NCI-H510A treated with DMSO at 0.1 percent for 48 hours (cell line): ENCODE data around the gene ANKRD33.

Experiments used
- DNase-seq: peaks from one replicate; lab custom pipeline; 2025; lab: John Stamatoyannopoulos, UW

Gene ANKRD33

GRCh38 chr12:51887476-51888315, at the start of gene ANKRD33:
TSS of gene ANKRD33 (plus strand) at chr12:51888103. CDS start at chr12:51888187, 84 bp downstream.
- no peak for DNase-seq

GRCh38 chr12:51838762-51839161, 49.1 kb upstream of the ANKRD33 start:
- no peak for DNase-seq

GRCh38 chr12:51839310-51839947, 48.5 kb upstream of the ANKRD33 start:
- DNase-seq: no peak

GRCh38 chr12:51840966-51841365, 46.9 kb upstream of the ANKRD33 start:
- no peak for DNase-seq

GRCh38 chr12:51841727-51842126, 46.2 kb upstream of the ANKRD33 start:
- DNase-seq: no peak

- no peak for DNase-seq
These were observed 43.0 kb upstream of the ANKRD33 start for GRCh38 chr12:51844854-51845253.

- no peak for DNase-seq
These were observed 42.4 kb upstream of the ANKRD33 start for GRCh38 chr12:51845482-51845881.

- no peak for DNase-seq
These were observed 41.6 kb upstream of the ANKRD33 start for GRCh38 chr12:51846271-51846691.

GRCh38 chr12:51846911-51847642, 40.8 kb upstream of the ANKRD33 start:
- DNase-seq: no peak

- no peak for DNase-seq
These were observed 40.1 kb upstream of the ANKRD33 start for GRCh38 chr12:51847643-51848325.

- DNase-seq: no peak
These were observed 39.6 kb upstream of the ANKRD33 start, which contains the start of gene FIGNL2 for GRCh38 chr12:51848326-51848727. TSS of gene FIGNL2 (minus strand) at chr12:51848718. CDS start at chr12:51822413, 26,305 bp downstream.

- DNase-seq: no peak
These were observed 38.8 kb upstream of the ANKRD33 start for GRCh38 chr12:51848841-51849735.

- no peak for DNase-seq
These were observed 37.6 kb upstream of the ANKRD33 start for GRCh38 chr12:51850081-51850964.

- DNase-seq: no peak
These were observed 37.0 kb upstream of the ANKRD33 start for GRCh38 chr12:51850965-51851299.

GRCh38 chr12:51851413-51852124, 36.3 kb upstream of the ANKRD33 start:
- DNase-seq: no peak

- no peak for DNase-seq
These were observed 35.3 kb upstream of the ANKRD33 start for GRCh38 chr12:51852404-51853137.

GRCh38 chr12:51855586-51856428, 32.1 kb upstream of the ANKRD33 start:
- no peak for DNase-seq

- DNase-seq: no peak
These were observed 26.9 kb upstream of the ANKRD33 start for GRCh38 chr12:51860986-51861385.
